Right lung (tissue), 5 donors: ENCODE data around the gene LGALS7. TPM values are rescaled to one million over a fixed set of nuclear protein-coding genes. Genes with fewer than 3 reads are reported as not detected.

Source experiments
- DNase-seq, 2 donors: peaks; one replicate each; pipeline ENCODE4 v3.0.0-alpha.2; 2013
- polyA plus RNA-seq, 5 donors: library from polyadenylated mRNA; unstranded; fragments of 120-200 nt; gene quantifications; one replicate each; pipeline versions ENCODE4 v1.2.1 to v1.2.3, GENCODE V29; 2013; ENCODE audit warnings: inconsistent platforms in 1 of 5, low replicate concordance in 1 of 5; ENCODE audit not compliant: insufficient read length in 5 of 5, insufficient read depth in 1 of 5

The LGALS7 gene
- polyA plus RNA-seq, 5 donors = 0.26 to 2.2 (median 1.2) TPM; not detected in 1

GRCh38 chr19:38727868-38728660 is 45.3 kb downstream of the LGALS7 start:
- no peak for DNase-seq

DNA sequence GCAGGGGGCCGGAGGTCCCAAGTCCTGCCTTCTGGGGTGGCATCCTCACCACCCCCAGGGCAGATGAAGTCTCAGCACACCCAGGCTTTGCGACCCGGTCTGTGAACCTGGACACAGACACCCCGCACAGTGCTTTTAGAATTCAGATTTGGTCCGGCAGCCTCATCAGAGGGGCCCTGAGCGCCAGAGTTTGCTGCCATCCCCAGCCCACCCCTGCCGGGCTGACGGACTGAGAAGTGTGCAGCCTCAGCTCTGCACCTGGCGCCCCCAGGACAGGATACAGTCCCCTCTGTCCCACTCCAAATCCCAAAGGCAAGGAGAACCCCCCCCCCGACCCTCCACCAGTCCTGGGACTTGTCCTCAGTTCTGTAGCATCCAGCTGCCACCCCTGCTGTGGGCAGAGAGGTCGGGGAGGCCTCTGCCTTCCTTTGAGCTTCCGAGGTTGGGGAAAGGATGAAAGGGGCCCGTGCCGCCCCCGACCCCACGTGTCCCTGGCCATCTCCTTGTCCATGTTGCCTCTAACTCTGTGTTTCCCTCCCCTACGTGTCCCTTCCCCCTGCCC is 45.9 kb downstream of the LGALS7 start:
- DNase-seq = no peak

DNA sequence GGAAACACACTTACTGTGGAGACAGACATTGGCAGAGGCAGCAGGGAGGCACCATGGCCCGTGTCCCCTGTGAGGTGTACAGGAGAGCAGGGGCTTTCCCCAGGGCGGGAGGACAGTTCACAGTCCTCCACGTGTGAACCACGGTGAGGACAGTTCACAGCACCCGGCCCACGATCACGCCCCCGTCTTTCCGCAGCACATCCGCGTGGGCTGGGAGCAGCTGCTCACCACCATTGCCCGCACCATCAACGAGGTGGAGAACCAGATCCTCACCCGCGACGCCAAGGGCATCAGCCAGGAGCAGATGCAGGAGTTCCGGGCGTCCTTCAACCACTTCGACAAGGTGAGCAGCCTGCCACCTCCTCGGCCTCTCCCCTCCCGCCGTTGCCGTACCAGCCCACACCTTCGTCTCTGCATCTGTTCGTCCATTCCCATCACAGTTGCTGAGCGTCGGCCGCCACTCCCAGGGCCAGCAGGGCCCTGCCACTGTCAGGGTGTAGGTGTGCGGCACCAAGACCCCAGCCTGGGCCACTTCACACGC is 46.5 kb downstream of the LGALS7 start:
- DNase-seq = no peak

- DNase-seq = no peak
Observed at GRCh38 chr19:38726284-38726673, 47.0 kb downstream of the LGALS7 start.

DNA sequence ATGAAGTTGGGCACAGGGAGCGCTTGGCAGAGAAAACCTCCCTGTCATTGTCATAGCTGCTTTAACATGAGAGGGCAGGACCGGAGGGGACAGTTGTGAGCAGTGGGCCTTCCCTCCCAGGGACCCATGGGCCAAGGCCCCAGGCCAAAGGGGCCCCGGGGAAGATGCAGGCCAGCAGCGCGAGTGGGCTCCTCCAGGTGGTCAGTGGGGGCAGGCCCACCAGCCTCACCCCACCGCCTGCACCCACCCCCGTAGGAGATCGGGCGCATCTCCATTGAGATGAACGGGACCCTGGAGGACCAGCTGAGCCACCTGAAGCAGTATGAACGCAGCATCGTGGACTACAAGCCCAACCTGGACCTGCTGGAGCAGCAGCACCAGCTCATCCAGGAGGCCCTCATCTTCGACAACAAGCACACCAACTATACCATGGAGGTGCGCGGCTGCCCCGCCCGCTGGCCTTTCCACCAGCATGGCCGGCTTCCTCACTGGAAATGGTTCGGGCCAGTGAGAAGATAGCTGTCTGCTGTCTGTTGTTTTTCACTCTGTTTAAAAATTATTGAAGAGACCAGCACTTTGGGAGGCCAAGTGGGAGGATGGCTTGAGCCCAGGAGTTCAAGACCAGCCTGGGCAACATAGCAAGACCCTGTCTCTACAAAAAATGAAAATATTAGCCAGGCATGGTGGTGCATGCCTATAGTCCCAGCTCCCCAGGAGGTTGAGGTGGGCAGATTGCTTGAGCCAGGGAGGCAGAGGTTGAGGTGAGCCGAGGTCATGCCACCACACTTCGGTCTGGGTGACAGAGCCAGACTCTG is 47.6 kb downstream of the LGALS7 start:
- DNase-seq = no peak

DNA sequence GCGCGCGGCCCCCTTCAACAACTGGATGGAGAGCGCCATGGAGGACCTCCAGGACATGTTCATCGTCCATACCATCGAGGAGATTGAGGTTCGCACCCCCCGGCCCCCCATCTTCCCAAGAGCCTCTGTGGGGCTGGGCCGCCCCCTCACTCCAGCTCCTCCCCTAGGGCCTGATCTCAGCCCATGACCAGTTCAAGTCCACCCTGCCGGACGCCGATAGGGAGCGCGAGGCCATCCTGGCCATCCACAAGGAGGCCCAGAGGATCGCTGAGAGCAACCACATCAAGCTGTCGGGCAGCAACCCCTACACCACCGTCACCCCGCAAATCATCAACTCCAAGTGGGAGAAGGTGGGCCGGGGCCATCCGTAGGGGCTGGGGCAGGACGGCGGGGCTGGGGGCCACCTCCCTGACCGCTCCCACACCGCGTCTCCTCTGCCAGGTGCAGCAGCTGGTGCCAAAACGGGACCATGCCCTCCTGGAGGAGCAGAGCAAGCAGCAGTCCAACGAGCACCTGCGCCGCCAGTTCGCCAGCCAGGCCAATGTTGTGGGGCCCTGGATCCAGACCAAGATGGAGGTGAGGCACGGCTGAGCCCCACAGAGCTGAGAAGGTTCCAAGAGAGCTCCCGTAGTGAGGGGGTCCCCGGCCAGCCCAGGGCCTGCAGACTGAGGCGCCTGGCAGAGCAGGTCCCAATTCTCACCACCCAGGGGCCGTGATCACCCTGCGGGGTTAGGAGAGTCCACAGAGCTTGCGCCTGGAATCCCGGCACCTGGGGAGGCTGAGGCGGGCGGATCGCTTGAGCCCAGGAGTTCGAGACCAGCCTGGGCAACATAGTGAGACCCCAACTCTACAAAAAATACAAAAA is 49.1 kb downstream of the LGALS7 start:
- DNase-seq = no peak

- DNase-seq = no peak
Observed at GRCh38 chr19:38723606-38723965, 49.7 kb downstream of the LGALS7 start.

GRCh38 chr19:38722947-38723605 is 50.2 kb downstream of the LGALS7 start:
- no peak for DNase-seq

DNA sequence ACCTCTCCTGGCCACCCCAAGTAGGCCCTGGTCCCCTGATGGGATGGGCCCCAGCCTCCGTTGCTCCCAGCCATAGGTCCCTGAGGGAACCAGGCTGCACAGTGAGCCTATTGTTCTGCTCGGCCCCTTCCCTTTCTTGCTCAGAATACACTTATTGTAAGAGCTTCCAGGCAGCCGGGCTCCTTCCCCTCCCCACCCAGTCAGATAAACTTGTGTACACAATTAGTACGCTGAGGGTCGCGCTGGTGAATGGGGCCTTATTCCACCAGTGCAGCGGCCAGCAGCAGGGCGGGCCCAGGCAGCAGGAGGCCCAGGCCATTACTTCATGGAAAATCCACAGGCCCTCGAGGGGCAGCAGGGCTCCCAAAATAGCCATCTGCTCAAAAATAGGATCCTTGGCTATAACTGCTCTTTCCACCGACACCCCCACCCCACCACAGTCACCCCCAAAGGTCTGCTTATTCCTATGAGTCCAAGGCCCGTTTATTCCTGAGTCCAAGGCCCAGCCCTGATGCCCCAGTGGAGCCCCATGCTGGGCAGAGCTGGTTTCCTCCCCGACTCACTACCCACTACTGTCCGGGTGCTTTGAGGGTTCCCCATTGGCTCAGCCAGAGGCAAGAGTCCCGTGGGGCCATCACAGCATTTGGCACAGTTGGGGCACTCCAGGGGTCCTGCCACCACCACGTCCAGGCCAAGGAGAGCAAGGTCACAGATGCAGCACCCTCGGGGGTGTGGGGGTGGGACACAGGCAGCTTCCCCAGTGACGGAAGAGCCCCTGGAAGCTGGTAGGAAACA is 51.1 kb downstream of the LGALS7 start:
- no peak for DNase-seq

- DNase-seq = no peak
Observed at GRCh38 chr19:38721496-38721895, 51.8 kb downstream of the LGALS7 start.

Other genes with a start within 250 kb of the LGALS7 start
- 1 to 10 TPM; 2.6 to 5.2 (median 4.2) TPM for gene MAP4K1, start 155.6 kb downstream of the LGALS7 start, polyA plus RNA-seq
- gene EIF3K, start 154.3 kb downstream of the LGALS7 start, polyA plus RNA-seq = 100 to 1,000 TPM; 242 to 279 (median 270) TPM
- gene ACTN4, start 125.9 kb downstream of the LGALS7 start, polyA plus RNA-seq = 100 to 1,000 TPM; 331 to 403 (median 384) TPM
- 1 to 10 TPM; 2.4 to 5.7 (median 3.6) TPM for gene CAPN12, start 29.0 kb downstream of the LGALS7 start, polyA plus RNA-seq
- 1 to 10 TPM in 3 of 5 donors, under 1 TPM in 1, not detected in 1; 0.71 to 1.2 (median 1.1) TPM for gene LGALS7B, start 15.7 kb upstream of the LGALS7 start, polyA plus RNA-seq
- gene LGALS4, start 39.4 kb upstream of the LGALS7 start, polyA plus RNA-seq = 1 to 10 TPM in 4 of 5 donors, under 1 TPM in 1; 0.83 to 4.7 (median 2.5) TPM
- 100 to 1,000 TPM in 3 of 5 donors, 10 to 100 TPM in 2; 86.0 to 132 (median 117) TPM for gene ECH1, start 58.3 kb upstream of the LGALS7 start, polyA plus RNA-seq
- 100 to 1,000 TPM; 370 to 435 (median 405) TPM for gene HNRNPL, start 76.5 kb upstream of the LGALS7 start, polyA plus RNA-seq
- gene RINL, start 104.8 kb upstream of the LGALS7 start, polyA plus RNA-seq = 1 to 10 TPM; 6.4 to 9.4 (median 8.4) TPM
- gene SIRT2, start 126.1 kb upstream of the LGALS7 start, polyA plus RNA-seq = 10 to 100 TPM; 46.7 to 60.0 (median 56.8) TPM
- gene NFKBIB, start 126.5 kb upstream of the LGALS7 start, polyA plus RNA-seq = 10 to 100 TPM in 1 of 5 donors, 1 to 10 TPM in 4; 4.7 to 10.1 (median 5.5) TPM
- 1 to 10 TPM in 2 of 5 donors, under 1 TPM in 2, not detected in 1; 0.46 to 1.1 (median 0.80) TPM for gene CCER2, start 138.7 kb upstream of the LGALS7 start, polyA plus RNA-seq
- 10 to 100 TPM; 28.8 to 42.3 (median 37.7) TPM for gene SARS2, start 157.2 kb upstream of the LGALS7 start, polyA plus RNA-seq
- gene MRPS12, start 157.4 kb upstream of the LGALS7 start, polyA plus RNA-seq = 10 to 100 TPM; 10.9 to 25.8 (median 15.0) TPM
- 10 to 100 TPM; 36.5 to 48.9 (median 44.2) TPM for gene FBXO17, start 202.2 kb upstream of the LGALS7 start, polyA plus RNA-seq